SW480 (cell line): Measurements from ENCODE around the gene COL4A1.

ENCODE experiments used
- DNase-seq: peaks from one replicate; pipeline ENCODE4 v3.0.0-alpha.2; 2016; ENCODE audit warnings: low spot score

Gene COL4A1

DNA sequence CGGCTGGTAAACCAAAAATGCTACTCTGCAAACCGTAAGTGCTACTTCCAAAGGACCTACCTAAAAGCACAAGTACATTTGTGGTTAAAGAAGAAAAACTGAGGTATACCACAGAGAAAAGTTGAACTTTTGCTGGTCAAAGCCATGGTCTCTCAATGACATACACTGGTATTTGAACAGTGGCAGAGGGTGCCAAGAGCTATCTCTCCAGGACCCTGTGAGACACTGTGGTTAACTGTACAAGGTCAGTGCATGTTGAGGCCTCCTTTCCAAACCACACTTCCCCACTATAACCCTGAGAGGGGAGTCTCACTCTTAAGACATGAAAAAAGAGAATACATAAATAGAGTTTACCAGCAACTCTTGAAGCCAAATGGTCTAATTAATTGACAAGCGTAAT, 49.5 kb downstream of the COL4A1 start:
- DNase-seq = no peak

DNA sequence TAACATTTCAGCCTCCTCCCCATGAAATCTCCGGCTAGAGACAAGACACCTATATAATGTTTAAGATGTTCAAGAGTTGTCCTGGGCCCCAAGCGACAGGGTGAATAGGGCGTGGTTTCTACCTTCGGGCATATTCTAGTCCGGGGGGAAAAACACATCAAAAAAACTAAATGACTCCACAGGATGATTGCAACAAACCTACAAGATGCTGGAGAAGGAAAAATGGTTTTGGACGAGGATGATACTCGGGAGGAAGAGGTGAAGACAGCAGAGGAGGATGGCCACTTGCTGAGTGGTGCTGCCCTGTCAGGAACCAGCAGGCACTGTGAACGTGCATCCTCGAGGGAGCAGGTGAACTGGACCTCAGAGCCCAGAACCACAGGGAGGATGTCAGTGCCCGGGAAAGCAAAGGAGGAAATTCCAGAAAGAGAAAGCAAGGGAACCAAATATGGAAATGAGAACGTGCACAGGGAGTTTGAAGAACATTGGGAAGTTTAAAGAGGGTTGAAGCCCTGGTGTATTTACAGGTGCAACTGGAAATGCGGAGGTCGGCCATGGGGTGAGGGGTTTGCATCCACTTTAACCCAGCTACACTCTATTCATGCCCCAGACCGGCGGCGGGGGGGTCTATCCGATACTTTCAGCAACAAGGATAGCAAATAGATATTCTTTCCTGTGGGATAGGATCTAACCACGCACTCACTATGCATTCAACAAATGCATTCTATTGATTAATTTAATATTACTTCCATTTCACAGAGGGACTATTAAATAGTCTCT, 50.6 kb downstream of the COL4A1 start:
- no peak for DNase-seq

DNA sequence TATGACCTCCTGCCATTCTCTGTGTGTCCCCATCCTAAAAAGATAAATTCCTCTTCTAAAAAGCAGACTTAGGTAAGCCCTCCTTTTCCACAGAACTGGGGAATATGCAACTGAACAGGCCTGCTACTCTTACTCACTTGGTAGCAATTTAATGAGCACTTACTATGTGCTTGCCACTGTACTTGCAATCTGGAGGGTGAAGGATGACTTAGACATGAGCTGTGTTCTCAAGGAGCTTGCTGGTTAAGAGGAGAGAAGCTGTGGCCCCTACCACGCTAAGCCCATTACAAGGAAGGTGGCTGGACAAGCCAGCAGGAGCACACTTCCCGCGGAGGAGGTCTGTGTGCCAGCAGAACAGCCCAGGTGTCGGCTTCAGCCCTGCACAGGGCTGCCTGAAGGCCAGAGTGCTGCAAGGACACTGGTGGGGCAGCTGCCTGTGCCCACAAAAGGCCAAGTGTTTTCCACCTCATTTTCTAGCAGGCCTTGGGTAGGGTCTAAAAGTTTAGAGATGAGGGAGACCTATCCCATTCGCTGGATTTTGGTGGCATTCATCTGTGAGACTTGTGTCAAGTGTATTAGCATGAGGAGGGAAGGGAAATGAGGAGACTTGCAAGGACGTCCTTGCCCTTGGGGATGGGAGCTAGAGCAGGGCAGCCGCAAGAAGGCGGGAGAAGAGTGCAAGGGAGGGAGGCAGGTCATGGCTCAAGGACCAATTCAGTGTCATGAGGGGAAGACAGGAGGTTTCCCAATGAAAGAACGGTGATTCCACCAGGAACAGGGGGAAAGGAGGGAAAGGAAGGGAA, 52.0 kb downstream of the COL4A1 start:
- no peak for DNase-seq

DNA sequence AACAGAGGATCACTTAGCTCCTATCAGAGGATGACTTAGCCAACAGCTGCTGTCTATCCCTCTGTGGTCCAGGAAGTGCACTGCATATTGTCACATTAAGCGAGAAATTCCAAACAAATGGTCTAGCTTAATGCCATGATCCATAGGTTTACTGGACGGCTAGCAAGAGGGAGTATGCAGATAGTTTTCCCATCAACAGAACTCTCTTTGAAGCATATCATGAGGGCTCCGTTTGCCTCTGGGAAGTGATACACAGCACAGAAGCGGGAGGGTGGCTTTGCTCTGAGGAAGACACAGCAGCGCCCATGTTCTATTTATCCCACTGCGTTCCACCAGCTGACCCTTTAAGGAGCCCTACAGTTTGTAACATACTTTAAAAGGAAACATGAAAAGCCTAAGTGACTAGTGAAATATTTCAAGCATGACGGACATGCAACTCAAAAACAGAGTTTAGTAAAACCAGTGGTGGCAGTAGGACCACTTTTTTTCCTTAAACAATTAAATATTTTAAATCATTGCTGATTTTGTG, 52.7 kb downstream of the COL4A1 start:
- no peak for DNase-seq

DNA sequence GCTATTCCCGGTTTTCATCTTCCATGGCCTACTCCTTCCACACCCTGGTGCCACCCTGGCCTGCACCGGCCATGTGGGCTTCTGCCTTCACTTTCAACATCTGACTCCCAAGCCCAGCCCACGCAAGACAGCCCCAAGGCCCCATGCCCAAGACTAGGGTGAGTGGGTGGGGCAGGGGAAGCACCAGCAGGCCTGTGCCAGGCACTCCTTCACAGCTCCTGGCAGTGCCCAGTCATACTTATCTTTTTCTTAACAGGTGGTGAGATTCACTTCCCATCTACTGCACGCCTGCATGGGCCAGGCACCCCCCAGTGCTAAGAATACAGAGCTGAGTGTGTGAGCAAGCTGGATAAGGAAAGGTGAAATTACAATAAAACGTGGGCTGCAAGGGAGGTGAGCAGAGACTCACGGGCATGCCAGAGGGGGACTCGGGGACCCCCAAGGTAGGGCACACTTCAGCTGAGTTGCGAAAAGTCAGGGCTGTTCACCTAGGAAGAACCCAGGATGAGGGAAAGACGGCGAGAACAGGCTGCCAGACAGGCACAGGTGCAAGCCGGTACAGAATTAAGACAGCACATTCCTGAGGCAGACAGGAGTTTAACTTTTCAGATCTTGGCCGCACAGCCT, 55.7 kb downstream of the COL4A1 start:
- DNase-seq = no peak

DNA sequence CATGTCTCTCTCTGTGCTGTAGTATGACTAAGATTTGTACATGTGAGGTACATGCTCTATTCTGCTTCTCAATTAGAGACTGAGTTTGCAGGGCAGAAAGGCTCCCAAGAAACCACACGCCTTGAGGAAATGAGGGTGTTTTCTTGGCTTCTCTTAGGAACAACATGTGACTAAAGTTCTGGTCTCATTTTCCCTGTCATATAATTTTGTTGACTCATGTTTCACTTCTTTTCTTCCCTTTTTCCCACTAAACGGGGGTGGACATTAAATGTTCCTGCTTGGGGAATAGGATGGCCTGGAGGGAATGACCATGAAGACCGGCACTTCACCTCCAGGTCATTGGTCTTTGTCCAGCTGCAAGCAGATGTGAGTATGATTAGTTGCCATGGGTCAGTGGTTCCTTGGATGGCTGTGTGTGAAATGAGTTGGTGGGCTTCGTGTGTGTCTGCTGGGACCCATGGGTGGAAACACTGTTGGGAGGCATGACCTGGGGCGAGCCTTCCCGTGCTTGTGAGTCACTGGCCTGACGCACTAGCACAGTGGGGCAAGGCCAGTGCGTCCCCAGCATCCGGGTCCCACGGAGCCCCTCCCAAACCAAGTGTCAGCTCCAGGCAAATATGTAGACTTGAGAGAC, 56.6 kb downstream of the COL4A1 start:
- no peak for DNase-seq

DNA sequence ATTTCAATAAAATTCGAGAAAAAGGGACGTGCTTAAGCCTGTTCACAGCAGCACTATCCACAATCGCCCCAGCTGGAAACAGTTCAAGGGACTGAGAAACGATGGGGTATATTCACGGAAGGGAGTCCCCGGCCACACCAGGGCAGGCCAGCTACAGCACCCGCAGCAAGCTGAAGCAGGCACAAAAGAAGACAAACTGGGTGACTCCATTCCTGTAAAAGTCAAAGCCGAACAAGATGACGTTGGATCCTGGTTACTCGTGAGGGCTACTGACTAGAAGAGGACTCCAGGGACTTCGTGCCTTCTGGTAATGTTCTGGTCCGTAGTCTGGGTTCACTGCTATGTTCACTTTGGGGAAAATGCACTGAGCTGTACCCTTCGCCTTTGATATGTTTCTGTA, 57.6 kb downstream of the COL4A1 start:
- no peak for DNase-seq

DNA sequence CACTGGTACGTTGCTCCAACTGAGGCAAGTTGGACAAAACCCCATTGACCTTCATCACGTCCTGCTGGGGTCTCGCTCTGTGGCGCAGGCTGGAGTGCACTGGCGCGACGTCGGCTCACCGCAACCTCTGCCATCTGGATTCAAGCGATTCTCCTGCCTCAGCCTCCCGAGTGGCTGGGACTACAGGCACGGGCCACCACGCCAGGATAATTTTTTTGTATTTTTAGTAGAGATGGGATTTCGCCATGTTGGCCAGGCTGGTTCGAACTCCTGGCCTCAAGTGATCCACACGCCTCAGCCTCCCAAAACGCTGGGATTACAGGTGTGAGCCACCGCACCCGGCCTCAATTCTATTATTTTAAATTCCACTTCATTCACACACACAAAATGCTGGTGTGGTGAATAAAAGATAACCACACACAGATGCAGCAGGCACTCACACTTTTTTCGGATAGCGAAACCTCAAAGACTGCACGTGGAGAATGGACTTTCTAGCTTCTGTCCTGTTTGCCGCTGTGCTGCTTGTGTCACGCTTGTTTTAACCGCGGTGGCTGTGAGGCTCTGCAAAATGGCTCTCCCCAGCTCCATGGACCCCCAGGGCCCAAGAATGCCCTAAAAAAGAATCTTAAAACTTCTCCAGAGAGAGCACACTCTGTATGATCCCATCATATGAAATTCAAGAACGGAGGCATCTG, 58.4 kb downstream of the COL4A1 start:
- DNase-seq = no peak

DNA sequence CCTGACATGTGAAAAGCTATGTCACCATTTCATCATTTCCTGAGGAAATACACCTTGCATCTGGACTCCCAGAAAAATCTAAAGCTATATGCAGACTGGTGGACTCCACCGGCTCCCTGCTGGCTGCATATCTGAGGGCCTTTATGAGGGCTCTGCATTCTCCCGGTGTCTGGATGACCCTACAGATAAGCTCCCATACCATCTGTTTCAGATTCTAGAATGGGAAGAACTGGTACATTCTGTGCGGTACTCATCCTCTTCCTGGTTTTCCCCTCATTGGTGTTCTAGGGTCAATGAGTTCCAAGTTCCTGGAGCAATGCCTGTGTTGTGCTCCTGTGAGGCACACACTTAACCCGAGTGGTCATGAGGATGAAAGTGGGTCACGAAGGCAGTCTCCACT, 60.4 kb downstream of the COL4A1 start:
- no peak for DNase-seq

DNA sequence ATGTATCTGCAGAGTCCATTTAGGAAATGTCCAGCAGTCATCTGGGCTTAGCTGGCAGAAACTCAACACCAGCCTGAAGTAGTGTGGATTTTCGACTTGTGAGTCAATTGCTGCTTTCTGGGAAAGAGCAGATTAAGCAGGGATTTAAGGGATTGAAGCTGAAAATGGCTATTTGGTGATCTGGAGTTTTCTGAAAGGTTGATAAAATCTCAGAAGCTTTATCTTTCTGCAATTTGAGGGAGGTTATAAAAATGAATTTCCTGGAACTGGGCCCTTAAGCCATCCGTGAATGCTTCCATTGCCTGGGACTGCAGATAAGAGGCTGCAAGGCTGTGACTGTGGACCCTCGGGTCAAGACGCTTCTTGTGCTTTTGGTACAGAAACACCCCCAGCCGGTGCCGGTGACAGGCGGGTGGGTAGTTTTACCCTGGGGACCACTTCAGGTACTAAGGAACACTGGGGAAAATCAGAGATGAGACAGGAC, 61.5 kb downstream of the COL4A1 start:
- no peak for DNase-seq

DNA sequence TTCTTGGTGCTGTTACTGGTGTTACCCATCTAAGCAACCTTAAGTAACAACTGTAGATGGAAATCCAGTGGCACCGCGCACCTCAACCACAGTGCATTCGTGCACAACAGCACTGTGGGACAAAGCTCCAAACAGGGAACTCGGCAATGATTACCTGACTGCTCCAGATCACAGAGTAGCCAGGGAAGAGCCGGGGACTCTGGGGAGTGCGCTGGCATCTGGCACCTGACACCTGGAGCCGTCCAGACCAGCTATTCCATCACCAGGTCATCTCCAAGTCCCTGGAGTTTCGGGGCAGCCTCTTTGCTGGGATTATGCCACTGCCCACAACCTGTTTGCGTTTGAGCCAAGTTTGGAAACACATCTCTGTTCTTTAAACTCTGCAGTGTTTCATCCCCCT, 62.0 kb downstream of the COL4A1 start:
- DNase-seq = no peak

DNA sequence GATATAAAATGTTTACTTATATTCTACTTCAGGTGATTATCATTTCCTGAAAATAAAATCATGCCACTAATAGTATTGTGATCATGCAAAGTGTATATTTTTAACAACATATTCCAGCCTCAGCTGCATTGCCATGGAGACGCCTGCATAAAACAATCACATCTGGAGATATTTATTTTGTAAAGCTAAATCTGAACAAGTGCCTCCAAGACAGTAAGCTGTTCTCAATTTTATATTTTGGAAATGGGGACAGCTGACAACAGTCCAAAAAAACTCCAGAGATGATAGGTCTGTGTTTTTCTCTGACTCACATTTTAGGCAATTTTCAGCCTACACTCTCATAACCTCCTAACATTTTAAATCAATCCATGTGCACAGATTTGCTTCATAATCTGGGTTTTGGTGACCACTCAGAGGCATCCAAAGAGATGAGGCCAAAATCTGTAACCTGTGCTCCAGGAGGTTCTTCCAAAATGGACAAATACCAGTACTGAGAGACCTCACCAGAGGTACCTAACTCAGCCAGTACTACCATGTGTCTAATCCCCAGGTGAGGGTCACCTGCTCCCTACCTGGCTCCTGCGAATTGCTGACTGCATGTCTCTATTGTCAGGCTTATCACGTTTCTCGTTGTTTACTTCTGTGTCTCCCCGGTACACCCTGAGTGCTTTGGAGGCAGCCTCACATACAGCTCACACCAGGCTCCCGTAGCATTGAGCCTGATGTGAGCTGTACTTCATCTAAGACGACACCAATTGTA, 62.7 kb downstream of the COL4A1 start:
- no peak for DNase-seq

DNA sequence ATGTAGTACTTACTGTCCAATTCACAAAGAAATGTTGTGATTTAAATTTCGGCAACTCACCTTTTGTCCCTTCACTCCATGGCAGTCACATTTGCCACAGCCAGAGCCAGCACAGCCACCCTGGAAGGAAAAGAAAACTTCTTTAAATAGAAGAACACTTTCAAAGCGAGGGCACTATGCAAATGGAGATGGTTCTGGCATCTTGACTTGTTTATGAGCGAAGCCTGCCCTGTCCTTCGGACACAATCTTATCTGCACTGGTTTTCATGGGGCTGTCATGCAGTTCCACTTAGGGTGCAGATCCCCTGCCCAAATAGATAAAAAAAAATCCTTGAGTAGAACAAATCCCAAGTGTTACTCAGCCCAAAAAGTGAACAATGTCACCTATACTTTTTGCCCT, 64.3 kb downstream of the COL4A1 start:
- no peak for DNase-seq

DNA sequence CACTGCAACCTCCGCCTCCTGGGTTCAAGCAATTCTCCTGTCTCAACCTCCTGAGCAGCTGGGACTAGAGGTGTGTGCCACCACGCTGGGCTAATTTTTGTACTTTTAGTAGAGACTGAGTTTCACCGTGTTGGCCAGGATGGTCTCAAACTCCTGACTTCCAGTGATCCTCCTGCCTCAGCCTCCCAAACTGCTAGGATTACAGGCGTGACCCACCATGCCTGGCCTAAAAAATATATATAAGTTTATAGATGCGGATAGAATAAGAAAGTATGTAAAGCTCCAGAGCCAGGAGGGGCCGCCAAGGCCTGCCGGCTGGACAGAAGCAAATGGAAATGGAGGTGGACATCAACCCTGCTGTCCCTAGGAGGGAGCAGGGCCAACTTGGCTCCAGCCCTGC, 66.0 kb downstream of the COL4A1 start:
- no peak for DNase-seq

DNA sequence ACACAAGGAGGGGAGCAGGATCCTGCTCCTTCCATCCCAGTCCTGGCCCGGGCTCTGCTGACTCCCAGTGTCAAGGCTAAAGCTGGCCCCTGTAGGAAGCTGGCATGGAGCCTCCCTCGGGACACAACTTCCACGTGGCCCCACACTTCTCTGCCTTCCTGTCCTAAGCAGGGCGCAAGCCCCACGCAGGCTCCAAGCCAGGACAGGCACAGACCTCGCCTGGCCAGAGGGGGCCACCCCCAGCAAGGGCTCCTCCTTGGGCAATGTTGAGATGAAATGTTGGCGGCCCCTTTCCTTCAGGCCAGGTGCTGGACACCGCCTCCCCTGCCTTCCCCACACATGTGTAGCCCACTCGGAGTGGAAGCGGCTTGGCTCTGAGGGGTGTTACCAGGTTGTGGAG, 66.6 kb downstream of the COL4A1 start:
- DNase-seq = no peak

DNA sequence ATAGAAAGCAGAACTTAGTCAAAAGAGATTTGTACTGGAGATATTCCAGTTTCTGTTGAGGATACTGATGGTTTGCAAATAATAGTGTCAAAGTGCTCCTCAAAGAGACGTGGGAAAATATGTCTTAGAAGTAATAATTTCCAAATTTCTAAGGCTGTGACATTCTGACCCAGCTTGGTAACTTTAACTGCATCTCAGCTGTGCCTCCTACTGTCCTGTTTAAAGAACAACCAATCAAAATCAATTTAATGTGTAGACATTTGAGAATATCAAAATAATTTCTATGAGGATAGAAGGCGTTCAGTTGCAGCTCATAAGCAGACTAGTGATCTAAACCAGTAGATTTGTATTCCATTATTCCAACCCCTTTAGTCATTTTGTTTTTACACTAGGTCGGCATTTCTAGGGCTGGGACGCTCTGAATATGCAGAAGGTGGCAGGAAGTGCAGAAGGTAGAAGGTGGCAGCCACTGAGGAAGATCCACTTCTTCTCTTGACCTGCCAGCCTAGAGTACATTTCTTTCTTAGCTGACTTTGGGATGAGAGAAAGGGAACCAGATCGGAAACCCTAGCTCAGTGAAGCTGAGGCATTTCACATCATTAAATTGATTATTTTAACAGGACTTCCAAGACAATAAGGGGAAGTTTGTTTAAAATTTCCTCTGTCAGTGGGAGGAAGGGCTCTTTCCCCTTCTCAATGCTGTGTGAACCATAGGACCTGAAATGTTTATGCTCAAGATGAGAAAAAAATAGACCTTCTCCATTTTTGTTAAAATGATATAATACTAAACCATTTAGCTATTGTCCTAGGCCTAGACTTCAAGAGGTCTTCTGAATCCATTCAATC, 67.5 kb downstream of the COL4A1 start:
- no peak for DNase-seq

DNA sequence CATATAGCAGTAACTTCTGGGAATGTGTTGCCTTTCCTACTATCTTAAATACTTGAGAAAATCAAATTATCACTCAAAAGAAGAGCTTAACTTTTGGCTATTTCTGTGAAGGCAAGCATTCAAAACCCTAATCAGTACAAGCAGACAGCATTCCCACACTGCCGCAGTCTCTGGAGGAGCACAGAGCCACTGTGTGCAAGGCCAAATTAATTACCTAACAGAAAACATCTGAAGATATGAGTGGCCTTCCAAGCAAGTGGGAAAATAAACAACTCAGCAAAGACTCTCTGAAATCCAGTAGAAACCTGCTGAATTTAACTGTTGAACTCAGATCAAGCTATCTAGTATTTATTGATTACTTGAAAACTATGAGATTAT, 68.2 kb downstream of the COL4A1 start:
- no peak for DNase-seq

DNA sequence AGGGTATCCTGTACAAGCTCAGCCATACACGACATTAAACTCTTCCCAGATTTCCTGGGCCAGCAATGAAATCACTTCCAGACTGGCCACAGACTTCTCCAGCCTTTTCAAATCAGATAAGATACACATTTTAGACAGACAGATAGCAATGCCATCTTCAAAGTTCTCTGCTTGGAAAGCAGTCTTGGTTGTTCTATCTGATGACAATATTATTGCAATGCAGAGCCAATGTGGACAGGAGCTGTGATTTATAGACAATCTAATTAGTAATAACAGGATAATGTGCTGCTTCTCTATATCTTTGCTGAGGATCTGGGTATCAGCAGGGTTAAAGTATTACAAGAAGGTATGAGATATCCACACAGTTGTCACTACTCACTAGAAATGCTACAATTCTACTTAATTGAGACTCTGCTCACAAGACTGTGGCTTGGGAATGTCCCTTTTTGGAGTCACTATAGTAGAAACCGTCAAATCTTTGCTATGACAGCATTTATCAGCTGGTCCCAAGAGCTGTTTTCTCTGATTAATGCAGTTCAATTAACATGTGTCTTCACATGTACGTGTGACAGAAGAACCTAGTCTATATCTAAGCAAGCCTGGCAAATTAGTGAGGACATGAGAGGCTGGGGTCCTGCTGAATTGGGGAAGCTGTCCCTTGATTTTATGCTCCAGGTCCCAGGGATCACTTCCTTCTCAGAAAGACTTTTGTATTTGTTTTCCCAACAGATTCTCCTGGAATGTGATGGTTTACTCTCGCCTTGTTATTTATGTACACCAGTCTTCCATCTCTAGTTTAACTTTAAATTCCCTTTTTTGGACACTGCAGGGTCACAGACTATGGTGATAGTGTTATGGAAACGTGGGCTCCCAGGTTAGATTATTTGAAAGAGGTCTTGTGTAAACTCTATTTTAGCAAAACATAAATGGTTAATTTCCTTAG, 68.8 kb downstream of the COL4A1 start:
- no peak for DNase-seq

DNA sequence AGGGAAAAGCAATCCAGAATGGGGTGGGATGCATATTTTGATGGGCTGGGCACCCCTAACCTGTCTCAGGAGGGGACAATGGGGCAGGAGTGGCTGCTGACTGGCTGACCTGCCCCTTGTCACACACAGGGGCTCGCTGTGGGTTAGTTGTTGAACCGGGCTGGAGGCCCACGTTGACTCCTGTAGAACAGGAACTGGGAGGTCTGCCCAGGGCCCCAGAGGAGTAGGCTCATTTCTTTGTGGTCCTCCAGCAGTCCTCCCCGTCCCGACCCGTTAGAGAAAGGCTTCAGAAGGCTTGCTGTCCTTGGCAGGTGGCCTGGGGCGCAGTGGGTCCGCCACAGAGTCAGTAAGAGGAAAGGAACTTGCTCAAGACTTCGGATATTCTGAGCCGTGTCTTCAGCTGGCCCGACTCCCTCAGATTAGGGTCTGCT, 70.1 kb downstream of the COL4A1 start:
- no peak for DNase-seq
